DOHH2 (cell line): ENCODE data around the gene RAB31.

Source experiments
- EZH2phosphoT487 ChIP-seq: fragments of 200-600 bp; sonication (generic); IDR thresholded peaks from 2 replicates; pipeline ENCODE4 v1.6.1; 2017; ENCODE audit warnings: borderline replicate concordance, mild to moderate bottlenecking, antibody characterized with exemption, low read length, moderate library complexity, mixed read lengths
- TF ChIP-seq, protein P1 (sequence below): fragments of 200-600 bp; sonication (generic); IDR thresholded peaks from one replicate; pipeline ENCODE4 v1.5.1; 2014; ENCODE audit warnings: antibody characterized with exemption, mild to moderate bottlenecking, low read depth, low read length; ENCODE audit not compliant: poor library complexity, severe bottlenecking

DNA sequence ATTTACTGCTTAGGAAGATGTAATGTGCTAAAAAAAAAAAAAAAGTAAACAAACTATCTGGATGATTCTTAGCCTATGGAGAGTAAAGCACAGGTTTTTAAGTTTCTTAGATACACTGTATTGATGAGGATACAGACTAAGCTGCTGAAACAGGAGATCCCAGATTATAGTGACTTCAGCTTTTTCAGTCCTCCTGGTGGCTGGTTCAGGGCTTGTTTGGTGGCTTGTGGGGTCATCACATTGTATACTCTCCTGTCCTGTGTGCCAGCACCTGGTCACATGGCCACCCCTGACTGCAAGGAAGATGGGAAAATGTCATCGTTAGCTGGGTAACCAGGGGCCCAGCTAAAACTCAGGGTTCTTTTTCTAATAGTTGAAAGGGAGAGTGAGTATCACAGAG lies 31.4 kb downstream of the RAB31 start:
- TF ChIP-seq, protein P1, sequence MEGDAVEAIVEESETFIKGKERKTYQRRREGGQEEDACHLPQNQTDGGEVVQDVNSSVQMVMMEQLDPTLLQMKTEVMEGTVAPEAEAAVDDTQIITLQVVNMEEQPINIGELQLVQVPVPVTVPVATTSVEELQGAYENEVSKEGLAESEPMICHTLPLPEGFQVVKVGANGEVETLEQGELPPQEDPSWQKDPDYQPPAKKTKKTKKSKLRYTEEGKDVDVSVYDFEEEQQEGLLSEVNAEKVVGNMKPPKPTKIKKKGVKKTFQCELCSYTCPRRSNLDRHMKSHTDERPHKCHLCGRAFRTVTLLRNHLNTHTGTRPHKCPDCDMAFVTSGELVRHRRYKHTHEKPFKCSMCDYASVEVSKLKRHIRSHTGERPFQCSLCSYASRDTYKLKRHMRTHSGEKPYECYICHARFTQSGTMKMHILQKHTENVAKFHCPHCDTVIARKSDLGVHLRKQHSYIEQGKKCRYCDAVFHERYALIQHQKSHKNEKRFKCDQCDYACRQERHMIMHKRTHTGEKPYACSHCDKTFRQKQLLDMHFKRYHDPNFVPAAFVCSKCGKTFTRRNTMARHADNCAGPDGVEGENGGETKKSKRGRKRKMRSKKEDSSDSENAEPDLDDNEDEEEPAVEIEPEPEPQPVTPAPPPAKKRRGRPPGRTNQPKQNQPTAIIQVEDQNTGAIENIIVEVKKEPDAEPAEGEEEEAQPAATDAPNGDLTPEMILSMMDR = no peak
- TF ChIP-seq EZH2phosphoT487 = no peak
